T-helper 1 cell (primary cell): ENCODE measurements around the gene POR.

Source experiments
- DNase-seq, 5 donors: peaks; one replicate each; pipeline ENCODE4 v3.0.0-alpha.2; 2012 to 2020

Gene POR

GRCh38 chr7:75916685-75917634 lies 2.0 kb downstream of the POR start:
- DNase-seq, result no peak

GRCh38 chr7:75920431-75921161 lies 5.6 kb downstream of the POR start:
- peak in 1 of 5 donors; percentile 24 for DNase-seq

GRCh38 chr7:75921479-75921878 lies 6.5 kb downstream of the POR start:
- DNase-seq, result no peak

GRCh38 chr7:75922966-75923603 lies 8.1 kb downstream of the POR start:
- DNase-seq, result no peak

GRCh38 chr7:75924256-75924655 lies 9.3 kb downstream of the POR start:
- DNase-seq, result no peak

GRCh38 chr7:75924889-75925288 lies 9.9 kb downstream of the POR start:
- DNase-seq, result no peak

GRCh38 chr7:75925717-75926435 lies 10.9 kb downstream of the POR start:
- no peak for DNase-seq

- no peak for DNase-seq
Measured at GRCh38 chr7:75928568-75928914, 13.6 kb downstream of the POR start.

GRCh38 chr7:75931680-75932079 lies 16.7 kb downstream of the POR start:
- DNase-seq, result no peak

GRCh38 chr7:75937958-75938786 lies 23.2 kb downstream of the POR start:
- DNase-seq, result no peak

- no peak for DNase-seq
Measured at GRCh38 chr7:75938921-75939320, 24.0 kb downstream of the POR start.

GRCh38 chr7:75943864-75944263 lies 28.9 kb downstream of the POR start:
- DNase-seq, result no peak

- no peak for DNase-seq
Measured at GRCh38 chr7:75944507-75944906, 29.6 kb downstream of the POR start.

GRCh38 chr7:75945297-75946168 lies 30.6 kb downstream of the POR start:
- peak in 1 of 5 donors; percentile 32 for DNase-seq

GRCh38 chr7:75946207-75946855 lies 31.4 kb downstream of the POR start:
- DNase-seq, result no peak

GRCh38 chr7:75948179-75948578 lies 33.2 kb downstream of the POR start:
- DNase-seq, result no peak

GRCh38 chr7:75950111-75950681 lies 35.2 kb downstream of the POR start:
- no peak for DNase-seq

- no peak for DNase-seq
Measured at GRCh38 chr7:75951506-75951905, 36.6 kb downstream of the POR start.

GRCh38 chr7:75953431-75953830 lies 38.5 kb downstream of the POR start:
- no peak for DNase-seq

GRCh38 chr7:75953931-75954330 lies 39.0 kb downstream of the POR start:
- DNase-seq, result no peak
